ENCODE results near the gene SLC25A21.

SLC25A21 gene

DNA sequence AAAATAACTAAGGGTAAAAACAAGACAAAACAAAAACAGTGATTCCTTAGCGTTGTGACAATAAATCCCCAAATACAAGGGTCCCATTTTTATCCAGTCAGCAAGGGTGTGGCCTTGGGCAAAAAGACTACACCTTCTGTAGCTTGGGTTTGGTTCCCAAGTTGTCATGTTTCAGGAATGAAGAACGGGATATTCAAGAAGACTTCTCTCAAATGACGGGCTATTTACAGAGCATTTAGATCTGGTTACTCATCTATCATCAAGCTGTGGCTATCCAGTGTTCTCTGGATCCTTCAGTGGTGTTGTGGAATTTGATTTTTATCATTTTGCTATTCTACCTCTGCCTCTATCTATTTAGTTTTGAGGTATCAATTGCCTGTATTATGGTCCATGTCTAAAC, 219.7 kb downstream of the SLC25A21 start:
- TF ChIP-seq, protein P1, sequence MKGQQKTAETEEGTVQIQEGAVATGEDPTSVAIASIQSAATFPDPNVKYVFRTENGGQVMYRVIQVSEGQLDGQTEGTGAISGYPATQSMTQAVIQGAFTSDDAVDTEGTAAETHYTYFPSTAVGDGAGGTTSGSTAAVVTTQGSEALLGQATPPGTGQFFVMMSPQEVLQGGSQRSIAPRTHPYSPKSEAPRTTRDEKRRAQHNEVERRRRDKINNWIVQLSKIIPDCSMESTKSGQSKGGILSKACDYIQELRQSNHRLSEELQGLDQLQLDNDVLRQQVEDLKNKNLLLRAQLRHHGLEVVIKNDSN (IDR thresholded peaks at IDR 0.05) = no peak
- TF ChIP-seq NFIC (IDR thresholded peaks at IDR 0.05) (no peak), RAD21 (IDR thresholded peaks at IDR 0.05; ENCODE audit: low read depth) (no peak)

DNA sequence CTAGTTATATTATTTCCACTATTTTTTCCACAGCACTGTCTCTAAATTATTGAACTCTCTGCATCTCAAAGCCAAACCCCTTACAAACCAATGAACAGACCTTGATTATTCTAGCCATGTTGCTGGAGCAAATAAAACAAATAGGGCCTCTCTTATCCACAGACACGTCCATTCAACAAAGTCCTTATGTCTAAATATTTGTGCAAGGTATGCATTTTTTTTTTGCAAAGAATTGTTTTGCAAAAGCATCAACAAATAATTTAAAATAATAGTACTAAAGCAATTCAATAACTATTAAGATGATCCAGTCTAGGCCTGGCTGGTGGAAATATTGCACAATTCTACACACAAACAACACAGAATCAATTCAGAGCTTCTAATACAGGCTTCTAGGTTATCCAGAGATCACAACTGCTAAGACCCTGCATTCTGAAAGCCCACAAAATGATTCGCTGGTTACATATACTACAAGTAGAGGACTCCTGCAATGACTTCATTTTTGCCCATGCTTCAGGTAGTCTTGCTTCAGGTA, 221.0 kb downstream of the SLC25A21 start:
- TF ChIP-seq NFIC (IDR thresholded peaks at IDR 0.05) (no peak), FOXM1 (IDR thresholded peaks at IDR 0.05; ENCODE audit: borderline replicate concordance, low read depth) (no peak), CREB1 (IDR thresholded peaks at IDR 0.05; ENCODE audit: low read depth) (no peak), TAF1 (IDR thresholded peaks at IDR 0.05; ENCODE audit: low read depth) (no peak), ZBTB7A (IDR thresholded peaks at IDR 0.05; ENCODE audit: low read depth) (no peak), TCF12 (IDR thresholded peaks at IDR 0.05; ENCODE audit: low read depth) (no peak), EP300 (IDR thresholded peaks at IDR 0.05; ENCODE audit: borderline replicate concordance) (no peak), TEAD4 (IDR thresholded peaks at IDR 0.05) (no peak), EGR1 (IDR thresholded peaks at IDR 0.05) (no peak), RAD21 (IDR thresholded peaks at IDR 0.05; ENCODE audit: low read depth) (no peak)
- TF ChIP-seq, protein P2, sequence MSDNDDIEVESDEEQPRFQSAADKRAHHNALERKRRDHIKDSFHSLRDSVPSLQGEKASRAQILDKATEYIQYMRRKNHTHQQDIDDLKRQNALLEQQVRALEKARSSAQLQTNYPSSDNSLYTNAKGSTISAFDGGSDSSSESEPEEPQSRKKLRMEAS (IDR thresholded peaks at IDR 0.05) = no peak
- TF ChIP-seq, protein P1 (IDR thresholded peaks at IDR 0.05) = no peak
- TF ChIP-seq, protein P3, sequence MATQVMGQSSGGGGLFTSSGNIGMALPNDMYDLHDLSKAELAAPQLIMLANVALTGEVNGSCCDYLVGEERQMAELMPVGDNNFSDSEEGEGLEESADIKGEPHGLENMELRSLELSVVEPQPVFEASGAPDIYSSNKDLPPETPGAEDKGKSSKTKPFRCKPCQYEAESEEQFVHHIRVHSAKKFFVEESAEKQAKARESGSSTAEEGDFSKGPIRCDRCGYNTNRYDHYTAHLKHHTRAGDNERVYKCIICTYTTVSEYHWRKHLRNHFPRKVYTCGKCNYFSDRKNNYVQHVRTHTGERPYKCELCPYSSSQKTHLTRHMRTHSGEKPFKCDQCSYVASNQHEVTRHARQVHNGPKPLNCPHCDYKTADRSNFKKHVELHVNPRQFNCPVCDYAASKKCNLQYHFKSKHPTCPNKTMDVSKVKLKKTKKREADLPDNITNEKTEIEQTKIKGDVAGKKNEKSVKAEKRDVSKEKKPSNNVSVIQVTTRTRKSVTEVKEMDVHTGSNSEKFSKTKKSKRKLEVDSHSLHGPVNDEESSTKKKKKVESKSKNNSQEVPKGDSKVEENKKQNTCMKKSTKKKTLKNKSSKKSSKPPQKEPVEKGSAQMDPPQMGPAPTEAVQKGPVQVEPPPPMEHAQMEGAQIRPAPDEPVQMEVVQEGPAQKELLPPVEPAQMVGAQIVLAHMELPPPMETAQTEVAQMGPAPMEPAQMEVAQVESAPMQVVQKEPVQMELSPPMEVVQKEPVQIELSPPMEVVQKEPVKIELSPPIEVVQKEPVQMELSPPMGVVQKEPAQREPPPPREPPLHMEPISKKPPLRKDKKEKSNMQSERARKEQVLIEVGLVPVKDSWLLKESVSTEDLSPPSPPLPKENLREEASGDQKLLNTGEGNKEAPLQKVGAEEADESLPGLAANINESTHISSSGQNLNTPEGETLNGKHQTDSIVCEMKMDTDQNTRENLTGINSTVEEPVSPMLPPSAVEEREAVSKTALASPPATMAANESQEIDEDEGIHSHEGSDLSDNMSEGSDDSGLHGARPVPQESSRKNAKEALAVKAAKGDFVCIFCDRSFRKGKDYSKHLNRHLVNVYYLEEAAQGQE (IDR thresholded peaks at IDR 0.05; ENCODE audit: low read depth) = no peak

DNA sequence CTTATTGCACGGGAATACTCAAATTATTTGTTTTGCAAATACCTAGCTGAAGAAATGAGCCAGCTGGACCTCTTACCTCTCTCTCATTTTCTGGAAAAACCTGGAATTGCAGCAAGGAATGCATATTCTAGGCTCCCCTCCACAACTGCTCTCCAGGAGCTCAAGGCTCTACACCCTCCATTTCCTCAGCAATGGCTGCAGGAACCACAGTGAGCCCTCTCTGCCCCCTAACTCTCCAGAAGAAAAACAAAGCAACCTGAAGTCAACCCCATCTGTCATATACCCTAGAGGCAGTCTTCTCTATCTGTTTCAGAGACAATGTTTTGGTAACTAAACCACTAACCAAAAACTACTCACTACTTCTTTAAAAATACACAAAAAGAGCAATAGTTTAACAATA, 221.6 kb downstream of the SLC25A21 start:
- TF ChIP-seq, protein P1 (IDR thresholded peaks at IDR 0.05) = no peak
- TF ChIP-seq FOXM1 (IDR thresholded peaks at IDR 0.05; ENCODE audit: borderline replicate concordance, low read depth) (no peak), CREB1 (IDR thresholded peaks at IDR 0.05; ENCODE audit: low read depth) (no peak), CEBPB (IDR thresholded peaks at IDR 0.05) (no peak), TCF12 (IDR thresholded peaks at IDR 0.05; ENCODE audit: low read depth) (no peak), YY1 (IDR thresholded peaks at IDR 0.05; ENCODE audit: low read depth) (no peak), EP300 (IDR thresholded peaks at IDR 0.05; ENCODE audit: borderline replicate concordance) (no peak), ZBTB7A (IDR thresholded peaks at IDR 0.05; ENCODE audit: low read depth) (no peak), EGR1 (IDR thresholded peaks at IDR 0.05) (no peak), TAF1 (IDR thresholded peaks at IDR 0.05; ENCODE audit: low read depth) (no peak), RAD21 (IDR thresholded peaks at IDR 0.05; ENCODE audit: low read depth) (no peak), NFIC (IDR thresholded peaks at IDR 0.05) (no peak)
- TF ChIP-seq, protein P3 (IDR thresholded peaks at IDR 0.05; ENCODE audit: low read depth) = no peak
- TF ChIP-seq, protein P2 (IDR thresholded peaks at IDR 0.05) = no peak

DNA sequence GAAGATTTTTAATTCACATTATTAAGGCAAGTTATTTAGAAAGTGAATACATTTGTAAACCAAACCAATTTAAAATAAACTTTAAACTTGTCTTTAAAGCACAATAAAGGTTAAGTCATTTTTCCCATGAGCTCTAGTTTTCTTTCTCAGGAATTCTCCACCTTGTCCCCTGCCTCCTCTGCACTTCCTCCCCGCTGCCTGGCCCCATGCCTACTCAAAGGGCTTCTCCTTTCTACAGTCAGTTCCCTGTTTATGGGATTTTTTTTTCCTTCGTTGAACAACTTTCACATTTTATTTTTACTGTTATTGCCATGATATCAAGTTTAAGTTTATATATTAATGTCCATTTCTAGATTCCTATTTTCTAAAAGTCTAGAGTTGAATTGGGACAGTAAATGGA, 223.0 kb downstream of the SLC25A21 start:
- no peak for TF ChIP-seq CREB1 (IDR thresholded peaks at IDR 0.05; ENCODE audit: low read depth)

DNA sequence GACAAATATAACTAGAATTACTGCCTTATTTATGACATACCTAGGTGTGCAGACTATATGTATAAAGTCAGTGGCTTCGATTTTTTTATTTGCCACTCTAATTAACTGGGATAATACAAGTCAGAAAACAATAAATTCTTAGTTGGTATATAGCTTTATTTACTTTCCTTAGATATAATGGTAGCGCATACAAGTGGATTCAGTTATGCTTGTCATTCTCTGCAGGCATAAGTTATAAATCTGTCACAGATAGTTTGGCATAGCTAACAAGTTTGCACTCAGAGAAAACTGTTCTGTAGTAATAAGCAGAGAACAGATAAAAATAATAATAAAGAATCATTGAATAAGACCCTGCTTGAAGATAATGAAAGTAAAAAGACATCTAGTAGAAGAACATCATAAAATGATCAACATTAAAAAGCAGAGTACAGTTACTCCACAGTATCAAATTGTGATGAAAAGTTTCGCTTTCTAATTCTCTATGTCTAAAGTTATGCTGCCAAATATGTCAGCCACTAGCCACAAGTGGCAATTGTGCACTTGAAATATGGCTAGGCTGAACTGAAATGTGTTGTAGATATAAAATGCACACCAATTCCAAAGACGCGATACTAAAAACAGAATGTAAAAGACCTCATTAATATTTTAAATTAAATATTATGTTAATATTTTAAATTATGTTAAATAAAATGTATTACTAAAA, 224.1 kb downstream of the SLC25A21 start:
- no peak for TF ChIP-seq CEBPB (IDR thresholded peaks at IDR 0.05)
- no peak for TF ChIP-seq TEAD4 (IDR thresholded peaks at IDR 0.05)
- no peak for TF ChIP-seq CREB1 (IDR thresholded peaks at IDR 0.05; ENCODE audit: low read depth)
- TF ChIP-seq, protein P3 (IDR thresholded peaks at IDR 0.05; ENCODE audit: low read depth) = no peak
